Measurements from ENCODE around the gene SUPT3H.
A peak's percentile ranks its signal among the peaks of the same experiment; 100 is the strongest.
"Not testable (repeated sequence)": the region's sequence is repeated elsewhere in the genome, so short reads cannot be mapped to it uniquely, and the experiment has no call there.

The SUPT3H gene

GRCh38 chr6:45148711-45149341, 228.9 kb downstream of the SUPT3H start:
- peak; percentile 46 for DNase-seq (ENCODE audit: low read depth)
- no peak overlapping the region for H3K4me3 ChIP-seq (ENCODE audit: low read depth, low read length)

DNA sequence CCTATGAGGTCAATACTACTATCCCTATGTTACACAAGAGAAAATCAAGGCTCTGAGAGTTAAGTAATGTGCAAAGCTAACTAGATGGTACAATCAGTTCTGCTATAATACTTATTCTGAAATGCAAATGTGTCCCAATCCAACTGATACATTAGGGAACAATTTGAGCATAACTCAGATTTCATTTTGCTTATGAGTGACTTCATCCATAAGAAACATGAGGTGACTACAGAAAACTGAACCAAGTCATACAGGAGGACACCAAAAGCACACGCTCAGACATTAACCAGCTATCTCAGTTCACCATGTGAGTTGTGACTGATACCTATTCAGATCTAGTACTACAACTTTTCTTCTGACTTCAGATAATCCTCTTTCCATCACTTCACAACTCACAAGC, 229.5 kb downstream of the SUPT3H start:
- H3K4me3 ChIP-seq (ENCODE audit: low read depth, low read length), result no peak overlapping the region
- DNase-seq (ENCODE audit: low read depth), result peak; percentile 7

GRCh38 chr6:45145658-45146057, 232.1 kb downstream of the SUPT3H start:
- H3K4me3 ChIP-seq (ENCODE audit: low read depth, low read length); DNase-seq (ENCODE audit: low read depth): not testable (repeated sequence)

- H3K4me3 ChIP-seq (ENCODE audit: low read depth, low read length), result no peak overlapping the region
- no peak for DNase-seq (ENCODE audit: low read depth)
Observed at GRCh38 chr6:45138765-45139164, 239.0 kb downstream of the SUPT3H start.

- no peak overlapping the region for H3K4me3 ChIP-seq (ENCODE audit: low read depth, low read length)
- DNase-seq (ENCODE audit: low read depth), result no peak
Observed at GRCh38 chr6:45136495-45136894, 241.2 kb downstream of the SUPT3H start.

GRCh38 chr6:45132658-45133294, 245.0 kb downstream of the SUPT3H start:
- H3K4me3 ChIP-seq (ENCODE audit: low read depth, low read length), result no peak overlapping the region
- DNase-seq (ENCODE audit: low read depth), result no peak

- no peak for DNase-seq (ENCODE audit: low read depth)
- no peak overlapping the region for H3K4me3 ChIP-seq (ENCODE audit: low read depth, low read length)
Observed at GRCh38 chr6:45132059-45132458, 245.7 kb downstream of the SUPT3H start.

- no peak overlapping the region for H3K4me3 ChIP-seq (ENCODE audit: low read depth, low read length)
- no peak for DNase-seq (ENCODE audit: low read depth)
Observed at GRCh38 chr6:45129051-45129450, 248.7 kb downstream of the SUPT3H start.

- DNase-seq (ENCODE audit: low read depth), result no peak
- no peak overlapping the region for H3K4me3 ChIP-seq (ENCODE audit: low read depth, low read length)
Observed at GRCh38 chr6:45127185-45127584, 250.5 kb downstream of the SUPT3H start.

DNA sequence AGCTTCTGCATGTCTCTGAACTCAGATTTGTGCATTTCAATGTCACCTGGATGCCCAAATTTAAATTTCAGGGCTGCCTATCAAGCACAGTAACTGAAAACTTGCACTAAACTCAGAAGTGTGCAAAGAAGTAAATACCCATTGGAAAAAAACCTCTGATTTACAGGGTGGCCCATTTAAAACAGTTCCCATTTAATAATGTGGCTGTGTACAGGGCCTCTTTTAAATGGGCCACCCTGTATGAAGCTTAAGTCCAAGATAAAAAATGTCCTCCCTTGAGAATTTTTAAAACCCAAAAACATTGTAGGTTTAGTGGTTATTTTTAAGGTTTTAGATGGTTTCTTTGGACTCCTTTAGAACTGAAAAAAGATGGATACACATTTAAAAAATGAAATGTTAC, 251.7 kb downstream of the SUPT3H start:
- no peak overlapping the region for H3K4me3 ChIP-seq (ENCODE audit: low read depth, low read length)
- DNase-seq (ENCODE audit: low read depth), result no peak

GRCh38 chr6:45123023-45123422, 254.7 kb downstream of the SUPT3H start:
- DNase-seq (ENCODE audit: low read depth), result no peak
- H3K4me3 ChIP-seq (ENCODE audit: low read depth, low read length), result no peak overlapping the region

DNA sequence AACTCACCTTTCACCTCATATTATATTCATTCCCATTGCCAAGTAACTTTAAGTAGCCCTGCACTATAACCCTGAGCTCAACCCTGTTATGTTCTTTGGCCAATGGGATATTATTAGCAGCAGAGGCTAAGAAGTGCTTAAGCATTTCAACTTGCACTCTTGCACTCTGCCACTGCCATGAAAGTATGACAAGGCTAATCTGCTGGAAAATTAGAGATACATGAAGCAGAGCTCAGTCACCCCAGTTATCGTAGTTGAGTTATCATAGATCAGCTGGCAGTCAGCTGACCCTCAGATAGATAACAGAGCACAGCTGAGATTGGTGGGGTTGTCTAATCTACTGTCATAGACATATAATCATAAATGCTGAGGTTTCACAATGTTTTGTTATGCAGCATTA, 259.0 kb downstream of the SUPT3H start:
- H3K4me3 ChIP-seq (ENCODE audit: low read depth, low read length), result no peak overlapping the region
- DNase-seq (ENCODE audit: low read depth), result no peak

GRCh38 chr6:45116714-45117410, 260.9 kb downstream of the SUPT3H start:
- peak; percentile 62 for DNase-seq (ENCODE audit: low read depth)
- H3K4me3 ChIP-seq (ENCODE audit: low read depth, low read length), result no peak overlapping the region

DNA sequence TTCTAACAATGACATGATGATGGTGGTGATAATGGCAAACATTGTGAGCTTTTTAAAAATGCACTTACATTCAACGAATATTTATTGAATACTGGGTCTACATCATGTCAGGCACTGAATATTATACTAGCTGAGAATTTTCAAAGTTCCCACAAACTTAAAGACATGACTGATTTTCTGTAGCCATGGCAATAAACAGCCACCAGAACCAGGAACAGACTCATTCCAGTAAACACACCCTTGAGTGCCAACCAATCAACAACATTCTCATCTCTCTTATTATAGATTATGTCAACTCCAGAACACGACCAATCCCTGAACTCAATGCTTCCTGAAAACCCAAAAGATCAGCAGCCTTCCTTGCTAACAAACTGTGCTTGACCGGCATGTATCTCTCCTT, 262.0 kb downstream of the SUPT3H start:
- DNase-seq (ENCODE audit: low read depth), result no peak
- no peak overlapping the region for H3K4me3 ChIP-seq (ENCODE audit: low read depth, low read length)

DNA sequence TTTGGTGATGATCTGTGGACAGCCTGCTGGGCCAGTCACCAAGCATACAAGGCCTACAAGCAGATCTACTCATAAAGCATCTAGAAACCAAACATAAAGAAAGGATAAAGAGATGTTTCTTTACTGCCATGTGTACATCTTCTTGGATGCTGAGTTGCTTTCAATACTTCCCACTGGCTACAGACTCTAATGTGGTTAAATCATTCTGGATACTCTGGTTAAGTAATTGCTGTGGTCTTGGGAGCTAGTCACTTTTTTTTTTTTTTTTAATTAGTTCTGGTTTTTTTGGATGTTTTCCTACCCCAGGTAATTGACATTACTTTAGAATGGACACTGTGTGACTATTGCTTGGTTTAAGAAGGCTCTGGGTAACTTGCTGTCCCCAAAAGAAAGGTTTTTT, 265.0 kb downstream of the SUPT3H start:
- no peak for DNase-seq (ENCODE audit: low read depth)

GRCh38 chr6:45109551-45109950, 268.2 kb downstream of the SUPT3H start:
- no peak overlapping the region for H3K4me3 ChIP-seq (ENCODE audit: low read depth, low read length)
- DNase-seq (ENCODE audit: low read depth), result no peak

More for the DNA sequence above, 265.0 kb downstream of the SUPT3H start:
- no peak overlapping the region for H3K4me3 ChIP-seq (ENCODE audit: low read depth, low read length)

- no peak overlapping the region for H3K4me3 ChIP-seq (ENCODE audit: low read depth, low read length)
- DNase-seq (ENCODE audit: low read depth), result no peak
Observed at GRCh38 chr6:45105170-45105820, 272.4 kb downstream of the SUPT3H start.

DNA sequence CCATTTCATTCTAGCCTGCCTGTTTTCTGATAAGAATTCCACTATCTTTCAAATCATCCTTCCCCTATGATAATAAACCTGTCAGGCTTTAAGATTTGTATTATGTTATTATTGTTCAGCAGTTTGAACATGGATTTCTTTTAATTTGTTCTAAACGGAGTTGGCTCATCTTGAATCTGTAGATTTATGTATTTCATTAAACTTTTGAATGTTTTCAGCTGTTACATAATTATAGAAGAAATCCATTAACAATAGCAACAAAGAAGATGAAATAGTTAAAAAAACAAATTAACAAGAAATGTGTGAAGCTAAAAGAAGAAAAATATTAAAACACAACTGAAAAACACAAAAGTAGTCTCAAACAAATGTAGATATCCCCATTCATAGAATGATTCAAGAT, 273.3 kb downstream of the SUPT3H start:
- no peak overlapping the region for H3K4me3 ChIP-seq (ENCODE audit: low read depth, low read length)
- no peak for DNase-seq (ENCODE audit: low read depth)

DNA sequence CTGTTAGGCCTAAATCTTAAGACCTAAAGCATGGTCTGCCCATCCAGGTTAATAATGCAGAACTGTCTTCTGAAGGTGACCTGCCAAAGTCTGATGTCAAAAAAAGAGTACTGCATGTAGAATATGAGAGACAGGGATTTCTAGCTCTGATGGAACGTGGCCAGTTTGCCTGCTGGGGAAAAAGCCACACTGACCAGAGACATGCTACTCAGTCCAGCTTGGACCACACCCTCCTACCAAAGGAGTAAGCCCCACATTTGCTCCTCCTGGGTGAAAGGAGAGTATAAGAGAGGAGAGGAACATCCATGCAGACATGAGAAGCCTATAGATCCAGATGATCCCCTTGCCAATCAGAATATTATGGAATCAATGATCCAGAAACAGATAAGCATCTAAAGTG, 279.5 kb downstream of the SUPT3H start:
- no peak overlapping the region for H3K4me3 ChIP-seq (ENCODE audit: low read depth, low read length)
- DNase-seq (ENCODE audit: low read depth), result no peak

GRCh38 chr6:45094831-45095230, 282.9 kb downstream of the SUPT3H start:
- no peak overlapping the region for H3K4me3 ChIP-seq (ENCODE audit: low read depth, low read length)
- DNase-seq (ENCODE audit: low read depth), result no peak
